GM18519 (cell line): Measurements from ENCODE around the gene JAG1.
A peak's percentile ranks its signal among the peaks of the same experiment; 100 is the strongest.

Source experiments
- ATAC-seq: cut with Tn5 transposase; IDR thresholded peaks from one replicate; pipeline ENCODE4 v1.9.1; 2021; ENCODE audit warnings: mild to moderate bottlenecking, moderate library complexity; ENCODE audit not compliant: unreplicated experiment, low FRiP score

The JAG1 gene

DNA sequence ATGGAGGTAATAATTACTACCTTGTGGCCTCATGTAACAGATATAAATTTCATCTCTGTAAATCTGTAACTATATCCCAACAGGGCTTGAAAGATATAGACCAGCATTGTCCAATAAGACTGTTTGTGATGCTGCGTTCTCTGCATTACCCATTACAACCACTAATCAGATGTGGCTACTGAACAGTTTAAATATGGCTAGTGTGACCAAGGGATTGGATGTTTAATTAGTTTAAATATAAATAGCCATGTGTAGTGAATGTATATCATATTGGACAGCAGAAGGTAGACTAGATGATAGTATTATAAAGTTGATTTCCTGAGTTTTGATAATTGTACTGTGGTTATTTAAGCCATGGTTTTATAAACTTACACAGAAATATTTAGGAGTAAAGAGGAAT lies 27.8 kb upstream of the JAG1 start:
- no peak for ATAC-seq

DNA sequence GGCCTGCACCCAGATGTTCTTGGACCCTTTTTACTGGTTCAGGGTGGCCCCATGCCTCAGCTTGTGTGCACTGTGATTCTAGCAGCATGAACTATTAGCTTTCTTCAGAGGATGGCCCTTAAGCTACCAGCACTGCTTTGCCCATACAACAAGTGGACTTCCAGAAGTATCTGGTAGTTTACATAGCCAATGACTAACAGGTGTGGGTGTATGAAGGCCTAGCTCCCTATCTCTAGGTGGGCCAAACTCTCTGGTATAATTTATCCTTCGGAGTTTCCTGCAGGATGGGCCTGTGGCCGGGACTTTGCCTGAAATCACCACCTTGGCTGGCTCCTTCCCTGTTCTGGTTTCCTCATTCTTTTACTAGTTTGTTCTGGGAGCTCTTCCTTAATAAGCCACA lies 26.1 kb upstream of the JAG1 start:
- ATAC-seq, result no peak

DNA sequence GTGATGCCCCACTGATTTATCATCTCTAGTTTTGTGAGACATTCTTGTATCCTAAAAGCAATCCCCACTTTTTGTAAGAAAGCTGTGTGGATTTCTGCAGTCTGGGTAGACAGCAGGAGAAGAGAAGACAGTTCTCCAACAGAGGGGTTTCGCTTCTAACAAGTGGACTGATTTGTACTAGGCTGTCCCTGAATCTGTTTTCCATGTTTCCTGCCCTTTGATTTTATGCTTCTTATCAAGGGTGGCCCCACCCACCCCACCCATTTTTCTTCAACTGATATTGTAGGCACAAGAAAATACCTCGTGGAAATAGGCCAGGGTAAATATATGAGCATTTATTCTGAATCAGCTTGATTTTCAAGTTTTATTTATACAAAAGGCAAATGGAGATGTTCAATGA lies 25.7 kb upstream of the JAG1 start:
- ATAC-seq, result no peak

DNA sequence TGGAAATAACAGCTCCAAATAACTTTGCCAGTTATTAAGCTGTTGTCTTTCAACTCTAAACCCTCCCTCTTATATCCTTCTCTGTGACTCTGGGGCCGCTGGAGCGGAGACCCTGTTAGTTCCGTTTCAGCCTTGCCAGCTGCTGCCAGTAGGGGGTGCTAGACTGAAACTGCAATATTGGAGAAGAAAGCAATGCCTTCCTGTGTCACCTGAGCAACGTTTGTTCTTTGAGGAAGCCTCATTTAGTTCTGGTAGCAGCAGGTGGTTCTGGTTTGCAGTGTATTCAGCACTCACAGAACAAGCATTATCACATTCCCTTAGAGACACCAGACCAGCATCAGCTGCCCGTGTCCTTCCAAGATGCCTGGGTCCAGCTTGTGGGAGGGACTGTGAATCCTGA lies 22.9 kb upstream of the JAG1 start:
- ATAC-seq, result peak; percentile 54

DNA sequence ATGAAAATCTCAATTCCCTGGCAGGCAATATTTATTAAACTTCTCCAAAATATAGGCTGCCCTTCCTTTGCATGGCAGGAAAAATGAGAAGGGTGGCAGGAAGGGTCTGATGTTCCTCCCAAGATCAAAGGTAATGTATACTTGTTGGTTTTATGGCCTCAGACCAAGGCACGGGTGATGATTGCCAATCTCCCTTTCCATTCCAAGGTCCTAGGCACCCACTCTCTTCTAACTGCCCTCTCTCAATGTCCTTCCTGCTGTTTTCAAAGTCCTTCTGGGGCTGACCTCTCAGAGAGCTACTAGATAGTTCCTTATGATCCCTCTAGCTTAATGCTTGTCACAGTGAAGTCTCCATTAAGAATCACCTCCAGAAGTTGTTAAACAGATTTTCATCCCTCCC lies 15.6 kb upstream of the JAG1 start:
- ATAC-seq, result no peak

DNA sequence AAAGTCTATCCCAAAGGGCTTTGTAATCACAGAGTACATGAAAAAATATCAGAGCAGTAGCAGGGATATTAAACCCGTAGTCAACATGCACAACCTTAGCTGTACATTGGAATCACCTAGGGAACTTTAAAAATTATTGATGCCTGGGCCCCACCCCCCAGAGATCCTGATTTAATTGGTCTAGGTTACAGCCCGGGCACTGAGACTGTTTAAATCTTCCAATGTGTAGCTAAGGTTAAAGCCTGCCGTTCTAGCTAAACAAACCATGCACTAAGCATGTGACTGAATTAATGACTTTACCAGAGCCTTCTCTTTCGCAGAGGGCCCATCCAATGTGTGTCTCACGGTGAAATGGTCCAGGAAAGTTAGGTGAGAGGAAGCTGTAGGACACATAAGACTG lies 14.1 kb upstream of the JAG1 start:
- no peak for ATAC-seq

DNA sequence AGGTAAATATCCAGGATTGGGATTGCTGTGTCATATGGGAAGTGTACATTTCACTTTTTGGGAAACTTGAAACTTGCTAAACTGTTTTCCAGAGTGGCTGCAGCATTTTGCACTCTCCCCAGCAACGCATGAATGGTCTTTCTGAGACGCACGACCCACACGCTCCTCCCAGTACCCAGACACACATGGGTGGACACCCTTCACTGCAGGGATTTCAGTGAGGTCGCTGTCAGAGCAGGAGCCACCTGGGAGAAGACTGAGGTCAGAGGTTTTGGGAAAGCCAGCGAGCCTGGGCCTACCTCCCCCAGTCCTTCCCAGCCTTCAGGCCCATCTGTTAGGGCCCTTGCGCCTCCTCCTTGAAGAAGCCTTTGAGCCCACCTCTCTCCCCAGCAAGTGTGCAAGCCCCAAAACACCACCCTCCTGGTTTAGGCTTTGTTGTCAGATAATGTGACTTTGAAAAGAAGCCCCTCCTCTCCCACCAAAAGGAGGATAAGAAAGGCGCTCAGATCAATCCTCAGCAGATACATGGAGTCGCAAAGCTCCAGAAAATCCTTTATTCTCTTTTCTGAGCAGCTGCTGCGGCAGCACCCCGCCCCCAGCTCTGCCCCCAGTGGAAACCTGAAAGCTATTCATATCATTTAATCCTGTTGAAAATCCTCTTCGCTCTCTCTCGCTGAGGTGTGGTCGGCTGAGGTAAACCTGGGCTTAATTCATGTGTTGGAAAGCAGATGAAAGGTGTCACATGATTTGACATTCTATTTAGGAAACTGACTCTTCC lies 12.7 kb upstream of the JAG1 start:
- ATAC-seq, result no peak

DNA sequence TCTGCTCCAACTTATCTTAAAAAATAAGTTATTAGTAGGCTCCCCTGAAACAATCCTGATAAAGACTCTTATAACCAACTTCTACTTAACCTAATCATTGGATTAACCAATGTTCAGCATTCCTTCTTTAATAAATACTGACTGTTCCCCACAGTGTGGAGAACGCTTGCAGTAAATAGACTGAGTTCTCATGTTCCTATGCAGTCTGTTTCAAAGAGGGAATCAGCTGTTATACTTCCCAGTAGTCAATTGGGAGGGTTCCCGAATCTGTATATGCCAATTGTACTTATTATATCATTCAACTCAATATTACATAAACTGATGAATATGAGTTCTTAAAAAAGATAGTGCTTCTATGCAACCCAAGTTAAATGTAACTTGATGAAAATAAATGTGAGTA lies 9.7 kb upstream of the JAG1 start:
- no peak for ATAC-seq

DNA sequence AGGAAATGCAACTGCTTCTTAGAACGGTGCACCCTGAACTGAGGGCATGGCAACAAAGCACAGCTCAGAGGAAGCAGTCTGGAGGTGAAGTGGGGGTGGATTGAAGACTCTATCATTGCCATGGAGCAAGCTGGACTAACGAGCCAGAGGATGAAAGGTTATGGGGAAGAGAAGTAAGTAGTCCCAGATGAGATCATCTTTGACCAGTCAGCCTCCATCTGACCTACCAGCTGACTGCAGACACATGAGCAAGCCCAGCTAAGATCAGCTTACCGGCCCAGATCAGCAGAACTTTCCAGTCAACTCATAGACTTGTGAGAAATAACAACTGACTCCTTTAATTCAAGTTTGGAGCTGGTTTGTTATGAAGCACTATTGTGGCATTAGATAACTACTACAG lies 9.1 kb upstream of the JAG1 start:
- ATAC-seq, result no peak

DNA sequence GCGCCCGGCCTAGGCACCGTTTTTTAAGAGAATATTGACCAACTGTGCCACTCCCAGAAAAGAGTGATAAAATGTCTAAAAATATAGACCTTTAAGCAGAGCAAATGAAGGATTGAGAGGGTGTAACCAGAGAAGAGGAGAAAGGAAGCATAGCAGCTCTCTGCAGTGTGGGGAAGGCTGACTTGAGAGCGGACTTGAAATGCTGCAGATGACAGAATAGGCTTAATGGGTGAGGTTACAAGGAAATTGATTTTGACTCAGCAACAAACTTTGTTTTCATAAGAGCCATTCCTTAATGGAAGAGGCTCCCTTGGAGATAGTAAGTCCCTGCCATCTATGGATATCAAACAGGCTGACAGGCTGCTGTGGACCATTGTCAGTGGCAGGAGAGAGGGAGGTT lies 7.7 kb upstream of the JAG1 start:
- no peak for ATAC-seq

DNA sequence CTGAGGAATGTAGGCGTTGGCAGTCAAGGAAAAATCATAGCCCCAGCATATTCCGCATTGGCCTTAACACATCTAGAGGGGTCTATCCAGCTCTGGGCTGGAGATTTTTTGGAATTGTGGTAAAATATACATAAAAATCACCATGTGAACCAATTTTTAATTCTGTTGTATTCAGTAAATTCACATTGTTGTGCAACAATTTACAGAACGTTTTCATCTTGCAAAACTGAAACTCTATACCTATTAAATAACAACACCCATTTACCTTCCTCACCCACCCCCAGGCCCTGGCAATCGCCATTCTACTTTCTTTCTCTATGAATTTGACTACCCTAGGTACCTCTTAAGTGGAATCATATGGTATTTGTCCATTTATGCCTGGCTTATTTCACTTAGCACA lies 6.8 kb upstream of the JAG1 start:
- no peak for ATAC-seq

DNA sequence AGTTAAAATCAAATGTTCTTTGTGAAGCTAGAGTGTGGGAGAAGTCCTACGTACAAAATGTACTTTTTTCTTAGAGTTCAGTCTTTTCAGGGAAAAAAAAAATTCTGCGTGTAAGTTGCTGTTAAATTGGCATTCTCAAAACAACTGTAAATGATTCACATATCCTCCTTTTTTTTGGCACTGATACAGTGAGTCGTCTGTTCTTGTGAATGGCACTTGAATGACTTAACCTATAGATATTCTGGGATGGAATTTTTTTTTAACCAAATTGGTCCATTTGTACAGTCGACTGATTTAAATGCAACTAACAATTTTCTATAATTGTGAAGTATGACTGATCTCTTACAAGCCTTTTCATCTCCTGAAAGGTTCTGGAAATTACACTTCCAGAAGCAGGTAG lies 5.5 kb upstream of the JAG1 start:
- ATAC-seq, result no peak

DNA sequence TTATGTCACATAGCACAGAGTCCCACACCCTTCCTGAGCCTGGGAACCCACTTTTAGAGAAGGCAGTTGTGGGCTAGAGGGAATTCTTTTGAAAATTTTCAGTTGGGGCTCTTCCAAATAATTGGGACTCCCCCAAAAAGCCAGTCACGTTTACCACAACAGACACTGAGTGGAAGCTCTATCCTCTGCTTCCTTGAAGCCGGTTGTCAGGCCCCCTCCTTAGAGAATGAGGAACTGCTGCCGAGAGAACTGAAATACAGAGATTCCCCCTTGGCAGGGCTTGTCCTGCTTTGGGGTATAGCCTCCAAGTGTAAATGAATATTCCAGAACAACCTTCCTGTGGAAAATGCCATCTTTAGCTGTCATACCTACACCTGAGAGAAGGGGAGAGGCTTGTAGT lies 2.7 kb upstream of the JAG1 start:
- no peak for ATAC-seq

DNA sequence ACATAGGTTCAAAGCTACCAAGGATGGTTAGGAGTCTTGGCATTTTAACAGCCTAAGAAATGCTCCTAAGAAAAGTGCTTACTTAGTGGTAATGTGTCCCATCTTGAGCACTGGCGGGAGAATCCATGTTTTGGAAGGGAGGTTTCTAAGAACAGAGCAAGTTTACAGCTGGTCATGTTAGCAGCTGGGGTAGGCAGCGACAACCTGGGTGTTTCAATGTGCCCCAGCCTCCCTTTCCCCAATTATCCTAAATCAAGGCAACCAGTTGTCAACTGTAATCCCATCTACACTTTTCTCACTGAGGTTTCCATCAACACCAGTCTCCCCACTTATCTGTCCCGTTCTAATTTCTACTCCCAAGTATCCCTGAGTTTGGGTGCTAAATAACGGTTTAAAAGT lies 1.6 kb upstream of the JAG1 start:
- ATAC-seq, result no peak

DNA sequence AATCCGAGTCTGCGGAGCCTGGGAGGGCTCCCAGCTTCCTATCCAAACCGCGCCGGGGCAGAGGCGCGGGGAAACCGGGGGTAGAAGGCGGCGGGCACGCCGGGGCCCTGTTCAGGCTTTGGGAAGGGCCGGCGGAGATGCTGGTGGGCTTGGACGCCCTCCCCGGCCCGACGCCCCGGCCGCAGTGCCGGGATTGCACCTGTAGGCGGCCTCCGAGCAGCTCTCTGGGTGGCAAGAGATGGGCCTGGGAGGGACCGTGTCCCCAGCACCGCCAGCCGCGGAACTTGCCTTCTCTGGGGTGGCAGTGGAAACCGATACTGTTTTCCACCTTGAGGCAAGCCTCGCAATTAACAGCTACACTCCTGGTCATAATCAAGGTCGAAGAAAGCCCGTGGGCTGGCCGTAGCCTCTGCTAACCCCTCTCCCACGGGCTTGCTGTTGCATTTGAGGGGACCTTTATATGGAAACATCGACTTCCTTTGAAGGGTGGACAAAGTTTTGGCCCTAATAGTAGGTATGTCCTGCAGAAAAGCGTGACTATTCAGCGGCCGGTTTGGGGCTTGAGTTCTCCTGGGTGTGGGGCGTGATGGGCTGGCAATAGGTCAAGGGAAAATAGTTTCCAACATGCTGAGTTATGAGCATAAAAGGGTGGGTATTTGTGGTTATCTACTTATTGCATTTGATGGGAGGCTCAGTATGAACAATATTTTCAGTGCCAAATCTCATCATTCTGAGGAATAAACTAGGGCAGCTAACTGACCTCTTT lies 1.1 kb upstream of the JAG1 start:
- ATAC-seq, result peak; percentile 41

DNA sequence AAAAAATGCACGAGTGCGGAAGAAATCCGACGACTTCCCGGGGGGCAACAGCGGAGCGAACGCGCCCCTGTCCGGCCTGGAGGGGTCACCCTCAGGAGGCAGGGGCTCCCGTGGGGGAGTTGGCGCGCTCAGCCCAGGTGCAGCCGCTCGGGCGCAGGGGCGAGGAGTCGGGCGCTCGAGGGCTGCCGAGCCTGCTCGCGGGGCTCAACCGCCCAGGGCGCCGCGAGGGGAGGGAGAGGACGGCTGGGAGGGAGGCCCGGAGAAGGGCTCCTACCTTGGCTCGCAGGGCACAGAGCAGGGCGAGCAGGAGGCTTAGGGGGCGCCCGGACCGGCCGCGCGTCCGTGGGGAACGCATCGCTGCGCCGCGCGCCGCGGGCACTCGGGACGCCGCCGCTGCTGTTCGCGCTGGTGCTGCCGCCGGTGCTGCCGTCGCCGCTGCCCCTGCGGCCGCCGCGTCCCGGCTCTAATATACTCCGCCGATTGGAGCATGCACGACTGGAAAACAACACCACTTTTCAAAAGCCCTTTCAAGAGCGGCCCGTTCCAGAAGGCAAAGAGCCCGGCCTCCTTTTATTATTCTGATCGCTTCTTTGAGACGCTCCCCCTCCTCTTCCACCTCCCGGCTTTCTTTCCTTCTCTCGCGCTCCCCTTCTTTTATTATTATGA lies 490 bp downstream of the JAG1 start:
- no peak for ATAC-seq

DNA sequence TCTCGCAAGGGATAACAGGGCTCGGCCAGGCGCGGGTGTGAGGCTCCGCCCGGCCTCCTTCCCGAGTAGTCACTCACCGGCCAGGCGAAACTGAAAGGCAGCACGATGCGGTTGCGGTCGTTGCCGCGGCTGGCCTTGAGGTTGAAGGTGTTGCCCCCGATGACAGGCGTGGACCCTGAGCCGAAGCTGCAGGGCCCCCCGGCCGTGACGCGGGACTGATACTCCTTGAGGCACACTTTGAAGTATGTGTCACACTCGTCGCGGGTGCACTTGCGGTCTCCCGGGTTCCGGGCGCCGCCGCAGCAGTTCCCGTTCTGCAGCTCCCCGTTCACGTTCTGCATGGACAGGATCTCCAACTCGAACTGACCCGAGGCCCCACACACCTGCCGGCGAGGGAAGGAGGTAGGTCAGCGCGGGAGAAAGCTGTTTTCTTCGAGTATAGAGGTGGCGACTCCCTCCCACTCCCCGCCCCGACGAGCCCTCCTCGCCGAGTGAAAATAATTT lies 1.1 kb downstream of the JAG1 start:
- no peak for ATAC-seq

DNA sequence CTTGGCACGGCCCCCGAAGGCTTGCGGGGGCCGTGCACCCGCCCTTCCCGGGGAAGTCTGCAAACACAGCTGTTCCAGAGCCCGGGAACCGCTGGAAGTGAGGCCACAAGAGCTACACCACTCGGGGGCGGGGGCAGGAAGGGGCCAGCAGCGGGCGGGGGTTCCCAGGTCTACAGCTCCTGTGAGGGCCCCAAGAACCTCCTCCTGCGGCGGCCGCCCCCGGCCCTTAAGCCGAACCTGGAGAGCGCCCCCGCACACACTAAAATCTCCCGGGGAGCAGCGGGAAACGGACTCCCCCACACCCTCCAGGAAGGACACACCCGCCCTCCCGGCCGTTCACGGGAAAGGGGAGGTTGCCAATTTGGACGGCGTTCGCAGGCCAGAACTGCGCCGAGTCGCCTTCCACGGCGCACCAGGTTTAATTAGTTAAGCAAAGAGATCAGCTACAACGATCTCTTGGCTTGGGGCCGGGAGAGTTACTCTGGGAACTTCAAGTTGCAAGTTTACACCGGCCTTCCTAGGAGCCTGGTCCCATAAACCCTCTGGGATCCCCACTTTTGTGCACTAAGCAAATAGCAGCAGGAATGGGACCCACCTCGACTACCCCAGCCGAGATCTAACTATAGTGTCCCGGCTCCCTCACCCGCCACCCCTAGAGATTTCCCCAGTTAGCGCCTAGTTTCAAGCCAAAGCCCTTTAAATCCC lies 1.7 kb downstream of the JAG1 start:
- no peak for ATAC-seq

DNA sequence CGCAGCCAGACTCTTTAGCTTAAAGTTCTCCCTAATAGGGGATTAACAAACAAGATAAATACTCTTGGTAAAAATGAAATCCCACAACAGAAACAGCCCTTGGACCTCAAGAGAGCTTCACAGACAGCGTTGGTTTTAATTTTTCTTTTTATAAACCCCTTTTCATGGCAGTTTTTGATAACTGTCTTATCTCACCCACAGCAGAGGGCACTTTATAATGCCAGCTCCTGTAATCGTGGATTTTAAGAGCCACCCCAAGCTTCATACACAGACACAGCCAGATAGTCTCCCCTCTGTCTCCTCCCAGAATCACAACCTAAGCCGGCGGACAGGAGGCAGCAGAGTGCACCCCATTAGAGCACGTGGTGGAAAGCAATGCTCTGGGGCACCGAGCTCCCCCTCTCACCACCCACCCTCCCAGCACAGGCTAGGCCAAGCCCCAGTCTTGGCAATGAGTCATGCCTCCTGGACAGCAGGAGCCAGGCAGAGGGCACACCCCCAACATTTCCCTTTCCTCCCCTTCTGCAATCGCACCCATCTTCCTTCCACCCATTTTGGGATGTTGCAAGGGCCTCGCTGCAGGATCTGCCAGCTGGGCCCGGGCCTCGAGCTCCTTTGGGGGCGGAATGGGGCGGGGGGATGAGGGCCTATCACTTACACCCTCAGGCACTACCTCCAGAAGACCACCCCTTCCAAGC lies 2.4 kb downstream of the JAG1 start:
- ATAC-seq, result peak; percentile 29

DNA sequence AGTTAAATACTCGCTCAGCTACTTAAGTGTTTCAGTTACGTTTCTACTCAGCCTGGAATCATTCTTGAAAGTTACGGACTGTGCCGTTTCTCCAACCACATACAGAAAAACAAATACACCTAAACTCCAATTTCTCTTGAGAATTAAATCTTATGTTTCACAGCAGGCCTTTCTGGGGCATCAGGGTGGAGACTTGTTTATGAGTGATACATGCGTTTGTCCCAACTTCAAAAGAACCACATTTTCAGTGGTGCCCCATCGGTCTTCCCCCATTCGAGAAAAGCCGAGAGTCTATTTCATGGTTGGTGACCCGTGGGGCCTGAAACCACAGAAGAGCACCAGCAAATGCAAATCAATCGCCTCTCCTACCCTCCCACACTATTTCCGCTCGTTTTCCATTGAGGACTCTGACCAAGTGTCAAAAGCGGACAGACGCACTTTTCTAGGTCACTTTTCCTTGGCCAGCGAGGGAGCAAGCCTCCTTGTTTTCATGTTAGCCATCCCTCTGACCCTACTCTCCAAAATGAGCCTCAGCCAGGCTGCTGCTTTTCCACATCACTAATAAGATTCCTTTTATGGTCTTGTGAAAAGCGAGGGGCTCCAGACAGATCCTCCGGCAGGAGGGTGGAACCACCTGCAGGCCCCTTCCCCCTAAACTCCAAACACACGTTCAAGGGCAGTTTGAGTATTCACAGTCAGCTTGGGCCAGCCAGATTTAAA lies 3.1 kb downstream of the JAG1 start:
- peak; percentile 24 for ATAC-seq
